Natural killer cell (primary cell): ENCODE data around the gene DNAH14. TPM values are rescaled to one million over a fixed set of nuclear protein-coding genes. Genes with fewer than 3 reads are reported as not detected.

Experiments
- ATAC-seq, 3 donors: fragments of 150-1000 bp in 2 of 3; fragments of 200-7000 bp in 1 of 3; cut with Tn5 transposase; 1 replicate in 1 of 3; 2 replicates in 2 of 3; pipeline ENCODE4 v1.10.0; 2021; ENCODE audit warnings: mild to moderate bottlenecking in 2 of 3, moderate library complexity in 2 of 3
- DNase-seq, 2 donors: peaks; one replicate each; pipeline versions ENCODE4 v3.0.0 to v3.0.0-alpha.2; 2013 to 2021; ENCODE audit warnings: mixed read lengths in 1 of 2
- H3K27ac ChIP-seq: one replicate; pipeline ENCODE4 v1.5.1; 2013; ENCODE audit warnings: mild to moderate bottlenecking, low read length
- H3K27me3 ChIP-seq: one replicate; pipeline ENCODE4 v1.6.1; 2013; ENCODE audit warnings: low read length; ENCODE audit not compliant: control insufficient read depth, insufficient read depth
- H3K36me3 ChIP-seq: one replicate; pipeline ENCODE4 v1.6.1; 2013; ENCODE audit warnings: low read length; ENCODE audit not compliant: control insufficient read depth, insufficient read depth
- H3K4me1 ChIP-seq: one replicate; pipeline ENCODE4 v1.6.1; 2013; ENCODE audit warnings: low read length; ENCODE audit not compliant: control insufficient read depth, insufficient read depth
- H3K4me3 ChIP-seq: one replicate; pipeline ENCODE4 v1.5.1; 2013; ENCODE audit warnings: low read length
- H3K9me3 ChIP-seq: one replicate; pipeline ENCODE4 v1.6.1; 2013; ENCODE audit warnings: low read length; ENCODE audit not compliant: control insufficient read depth, insufficient read depth
- H3K27ac Mint-ChIP-seq, 2 donors: one replicate each; pipeline ENCODE4 v1.8.0; 2022; ENCODE audit warnings: mild to moderate bottlenecking in 2 of 2, mixed read lengths in 2 of 2, moderate library complexity in 1 of 2
- H3K27me3 Mint-ChIP-seq, 2 donors: one replicate each; pipeline ENCODE4 v1.8.0; 2022; ENCODE audit warnings: low read depth in 2 of 2, mixed read lengths in 2 of 2
- H3K36me3 Mint-ChIP-seq: one replicate; pipeline ENCODE4 v1.8.0; 2022; ENCODE audit warnings: mixed read lengths
- H3K4me1 Mint-ChIP-seq, 2 donors: one replicate each; pipeline ENCODE4 v1.8.0; 2022; ENCODE audit warnings: mixed read lengths in 2 of 2
- H3K4me3 Mint-ChIP-seq: one replicate; pipeline ENCODE4 v1.8.0; 2022; ENCODE audit warnings: mild to moderate bottlenecking, moderate library complexity, mixed read lengths
- H3K9me3 Mint-ChIP-seq, 2 donors: one replicate each; pipeline ENCODE4 v1.8.0; 2022; ENCODE audit warnings: mixed read lengths in 2 of 2
- CTCF ChIP-seq: fragments of 200-600 bp; IDR thresholded peaks from one replicate; pipeline ENCODE4 v1.8.0; 2022; ENCODE audit warnings: antibody characterized with exemption
- WGBS: methylation state at CpG from one replicate; pipeline ENCODE4 v1.1.7; 2013; ENCODE audit warnings: missing lambda C conversion rate; ENCODE audit not compliant: insufficient coverage; 5-methylcytosine and 5-hydroxymethylcytosine counted together
- intact Hi-C: fragments of 100-400 bp; cut with micrococcal nuclease; formaldehyde crosslinking; loops from one replicate; pipeline ENCODE4 v1.14.2; 2022
- total RNA-seq, 4 donors: library from RNA; stranded (reverse); fragments of 120-200 nt in 1 of 4; gene quantifications; one replicate each; pipeline versions ENCODE4 v1.2.3 to v1.2.4, GENCODE V29; 2013 to 2022

The DNAH14 gene
- total RNA-seq, 3 donors from 2014 or later (not counting 1 experiment from before 2014, with no cell fraction given) = 0.35 to 1.3 TPM; not detected in 1

GRCh38 chr1:225413708-225414375 is 484.4 kb downstream of the DNAH14 start:
- Mint-ChIP-seq H3K27ac (no peak overlapping the region), H3K27me3 (no peaks in the 10 kb centered on the region), H3K4me3 (no peak overlapping the region), H3K36me3 (peaks cover 40% of the 10 kb centered on the region), H3K4me1 (peaks cover 23 to 30% of the 10 kb centered on the region in 2 donors), H3K9me3 (no peaks in the 10 kb centered on the region)
- Histone ChIP-seq H3K4me3 (no peak overlapping the region), H3K9me3 (no peaks in the 10 kb centered on the region), H3K27ac (no peak overlapping the region), H3K27me3 (no peaks in the 10 kb centered on the region), H3K36me3 (peaks cover 96% of the 10 kb centered on the region), H3K4me1 (no peaks in the 10 kb centered on the region)
- ATAC-seq (peak in 2 of 3 donors; percentile 38 to 42), DNase-seq (peak in 1 of 2 donors; percentile 29)
- TF ChIP-seq CTCF = no peak
- WGBS = 29% methylated on average over 1 of the region's 5 CpGs
- intact Hi-C loops = no loop called here

GRCh38 chr1:225415307-225415706 is 485.8 kb downstream of the DNAH14 start:
- DNase-seq = no peak
- Histone ChIP-seq H3K27me3 (no peaks in the 10 kb centered on the region), H3K4me1 (no peaks in the 10 kb centered on the region), H3K9me3 (no peaks in the 10 kb centered on the region), H3K4me3 (no peak overlapping the region), H3K27ac (no peak overlapping the region), H3K36me3 (peaks cover 90% of the 10 kb centered on the region)
- peaks cover 15 to 29% of the 10 kb centered on the region in 2 donors for H3K4me1 Mint-ChIP-seq
- H3K27ac Mint-ChIP-seq = no peak overlapping the region
- H3K4me3 Mint-ChIP-seq = no peak overlapping the region
- no peaks in the 10 kb centered on the region for H3K9me3 Mint-ChIP-seq
- TF ChIP-seq CTCF = no peak
- H3K27me3 Mint-ChIP-seq = no peaks in the 10 kb centered on the region
- no peak for ATAC-seq
- intact Hi-C loops = no loop called here
- peaks cover 25% of the 10 kb centered on the region for H3K36me3 Mint-ChIP-seq
- WGBS = 98% methylated on average over 2 of the region's 4 CpGs

- no peak for ATAC-seq
- Mint-ChIP-seq H3K9me3 (no peaks in the 10 kb centered on the region), H3K4me3 (no peak overlapping the region), H3K4me1 (peaks cover 15 to 26% of the 10 kb centered on the region in 2 donors), H3K36me3 (peaks cover 20% of the 10 kb centered on the region), H3K27me3 (no peaks in the 10 kb centered on the region), H3K27ac (no peak overlapping the region)
- peaks cover 86% of the 10 kb centered on the region for H3K36me3 ChIP-seq
- TF ChIP-seq CTCF = no peak
- no peaks in the 10 kb centered on the region for H3K27me3 ChIP-seq
- WGBS = 100% methylated on average over 8 of the region's 11 CpGs
- no peak overlapping the region for H3K27ac ChIP-seq
- H3K9me3 ChIP-seq = no peaks in the 10 kb centered on the region
- H3K4me1 ChIP-seq = no peaks in the 10 kb centered on the region
- intact Hi-C loops = no loop called here
- no peak for DNase-seq
- H3K4me3 ChIP-seq = no peak overlapping the region
Observed at GRCh38 chr1:225415967-225416745, 486.7 kb downstream of the DNAH14 start.
